Gastrocnemius medialis (tissue), 4 donors: ENCODE measurements around the gene MRFAP1. TPM values are rescaled to one million over a fixed set of nuclear protein-coding genes. Genes with fewer than 3 reads are reported as not detected.

ENCODE experiments used
- ATAC-seq, 2 donors: fragments of 150-250 bp; one replicate each; pipeline ENCODE4 v1.9.1; 2016
- DNase-seq, 2 donors: peaks; one replicate each; pipeline ENCODE4 v3.0.0-alpha.2; 2019
- H3K27ac ChIP-seq, 4 donors: fragments of 200-600 bp; sonication (generic); 1 replicate in 1 of 4; 2 replicates in 3 of 4; pipeline ENCODE4 v1.5.1; 2016 to 2018; ENCODE audit warnings: mild to moderate bottlenecking in 2 of 4, moderate library complexity in 1 of 4
- H3K27me3 ChIP-seq, 3 donors: fragments of 200-600 bp; sonication (generic) in 2 of 3; 1 replicate in 1 of 3; 2 replicates in 2 of 3; pipeline versions ENCODE4 v1.5.1 to v1.6.0; 2016 to 2019; ENCODE audit warnings: mild to moderate bottlenecking in 1 of 3, moderate library complexity in 1 of 3
- H3K36me3 ChIP-seq, 2 donors: fragments of 200-600 bp; sonication (generic) in 1 of 2; one replicate each; pipeline ENCODE4 v1.5.1; 2017 to 2018
- H3K4me1 ChIP-seq, 2 donors: fragments of 200-600 bp; sonication (generic) in 1 of 2; one replicate each; pipeline ENCODE4 v1.5.1; 2016 to 2017; ENCODE audit warnings: mild to moderate bottlenecking in 2 of 2
- H3K4me3 ChIP-seq, 4 donors: fragments of 200-600 bp; sonication (generic) in 3 of 4; 1 replicate in 1 of 4; 2 replicates in 3 of 4; pipeline ENCODE4 v1.5.1; 2016 to 2019; ENCODE audit warnings: mild to moderate bottlenecking in 2 of 4
- H3K9me3 ChIP-seq, 3 donors: fragments of 200-600 bp; sonication (generic) in 2 of 3; 1 replicate in 1 of 3; 2 replicates in 2 of 3; pipeline ENCODE4 v1.5.1; 2016 to 2019
- CTCF ChIP-seq, 5 experiments: fragments of 450-650 bp in 3 of 5; fragments of 200-600 bp in 2 of 5; sonication (generic) in 2 of 5; IDR thresholded peaks in 4 of 5; conservative IDR thresholded peaks in 1 of 5; 1 replicate in 4 of 5; 2 replicates in 1 of 5; pipeline ENCODE4 v1.5.1; 2016 to 2019; ENCODE audit warnings: antibody characterized with exemption in 5 of 5, mild to moderate bottlenecking in 3 of 5, moderate library complexity in 3 of 5
- POLR2A ChIP-seq, 2 donors: fragments of 450-650 bp; IDR thresholded peaks; one replicate each; pipeline ENCODE4 v1.6.1; 2017; ENCODE audit warnings: antibody characterized with exemption in 2 of 2, mild to moderate bottlenecking in 2 of 2, moderate library complexity in 2 of 2
- in situ Hi-C, 4 donors: fragments of 200-750 bp; cut with MboI; loops; one replicate each; pipeline versions ENCODE4 v1.15.0 to v1.8.0; 2017; ENCODE audit warnings: low sequenced_read_pairs in 4 of 4
- intact Hi-C: fragments of 100-400 bp; cut with DNase I; formaldehyde crosslinking; loops from one replicate; pipeline ENCODE4 v1.15.1; 2023; ENCODE audit warnings: low total_unique reads
- total RNA-seq, 4 donors: library from RNA; depleted of rRNA; stranded (reverse); fragments of >200 nt; gene quantifications; one replicate each; pipeline versions ENCODE4 v1.1.0 to v1.2.3, GENCODE V29; 2016

MRFAP1 gene
- total RNA-seq: 100 to 1,000 TPM; 180 to 281 (median 206) TPM

DNA sequence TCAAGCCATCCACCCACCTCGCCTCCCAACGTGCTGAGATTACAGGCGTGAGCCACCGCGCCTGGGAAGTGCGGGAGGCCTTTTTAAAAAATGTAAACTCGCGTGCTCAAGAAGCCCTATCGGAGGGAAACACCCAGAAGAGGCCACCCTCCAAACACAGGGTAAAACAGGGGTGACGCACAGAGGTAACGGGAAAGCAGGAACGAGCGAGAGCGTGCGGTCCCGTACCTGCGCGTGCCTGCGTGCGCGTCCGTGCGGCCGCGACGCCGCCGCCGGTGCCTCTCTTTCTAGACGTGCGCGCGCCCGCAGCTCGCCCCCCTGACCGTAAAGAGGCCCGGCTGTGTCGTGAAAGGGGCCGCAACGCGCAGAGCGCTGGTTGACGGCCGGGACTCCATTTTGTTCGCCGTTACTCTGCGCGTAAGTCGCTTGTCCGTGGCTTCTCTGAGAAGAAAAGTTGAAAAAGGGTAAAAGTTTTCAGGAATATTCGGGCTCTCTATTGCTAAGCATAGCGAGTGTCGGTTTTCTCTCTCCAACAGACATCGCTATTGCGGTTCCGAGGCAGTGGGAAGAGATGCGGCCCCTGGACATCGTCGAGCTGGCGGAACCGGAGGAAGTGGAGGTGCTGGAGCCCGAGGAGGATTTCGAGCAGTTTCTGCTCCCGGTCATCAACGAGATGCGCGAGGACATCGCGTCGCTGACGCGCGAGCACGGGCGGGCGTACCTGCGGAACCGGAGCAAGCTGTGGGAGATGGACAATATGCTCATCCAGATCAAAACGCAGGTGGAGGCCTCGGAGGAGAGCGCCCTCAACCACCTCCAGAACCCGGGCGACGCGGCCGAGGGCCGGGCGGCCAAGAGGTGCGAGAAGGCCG lies at the start of gene MRFAP1:
MRFAP1 (plus strand) TSS at position 394 of the 872 bp plus-strand sequence; CDS start at position 572, 178 bp downstream.
- Histone ChIP-seq H3K27ac (peak within 1 kb of the TSS; percentile 91 to 98 (median 94)), H3K36me3 (peaks cover 0 to 17% of the 10 kb centered on the region in 2 donors), H3K4me3 (peak within 1 kb of the TSS; percentile 75 to 99 (median 86)), H3K27me3 (no peaks in the 10 kb centered on the region), H3K9me3 (no peaks in the 10 kb centered on the region), H3K4me1 (peaks cover 35 to 48% of the 10 kb centered on the region in 2 donors)
- peak; percentile 85 to 93 for ATAC-seq
- peak; percentile 91 to 94 for DNase-seq
- peak in 1 of 5 experiments; percentile 23 for TF ChIP-seq CTCF (IDR thresholded peaks at IDR 0.05 in 4 of 5, conservative IDR thresholded peaks at IDR 0.05 in 1 of 5)
- TF ChIP-seq POLR2A (IDR thresholded peaks at IDR 0.05): peak; percentile 76 to 88
- in situ Hi-C loops (no loop called here), intact Hi-C loops (loop anchor here (1.0 to 5.0 kb wide), 5 partner anchors 34 to 269 kb away; partner anchors contain the start of genes KIAA0232, MAN2B2, MRFAP1L1 and TBC1D14)

DNA sequence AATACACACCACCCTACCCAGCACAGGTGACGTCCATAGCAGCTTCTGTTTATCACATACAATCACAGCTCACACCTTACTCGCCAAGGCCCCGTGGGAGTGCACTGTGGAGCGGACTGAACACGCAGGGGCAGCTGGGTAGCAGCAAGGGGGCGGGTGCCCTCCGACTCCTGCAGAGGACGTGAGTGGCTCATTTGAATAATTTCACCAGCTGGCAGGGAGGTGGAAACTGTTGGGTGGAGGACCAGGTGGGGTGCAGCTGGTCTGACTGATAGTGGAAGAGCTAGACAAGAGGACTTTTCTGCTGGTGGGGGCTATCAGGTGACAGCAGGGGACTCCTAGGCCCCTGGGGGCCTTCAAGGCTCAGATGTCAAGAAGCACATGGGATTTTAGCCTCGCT lies 49.2 kb upstream of the MRFAP1 start:
- Histone ChIP-seq H3K27me3 (peaks cover 0 to 9% (median 0%) of the 10 kb centered on the region in 3 donors), H3K4me1 (no peaks in the 10 kb centered on the region), H3K36me3 (no peaks in the 10 kb centered on the region), H3K9me3 (no peaks in the 10 kb centered on the region), H3K4me3 (no peak overlapping the region), H3K27ac (no peak overlapping the region)
- no peak for TF ChIP-seq POLR2A (IDR thresholded peaks at IDR 0.05)
- TF ChIP-seq CTCF (IDR thresholded peaks at IDR 0.05 in 4 of 5, conservative IDR thresholded peaks at IDR 0.05 in 1 of 5): no peak
- ATAC-seq: no peak
- in situ Hi-C loops (no loop called here), intact Hi-C loops (no loop called here)
- no peak for DNase-seq

DNA sequence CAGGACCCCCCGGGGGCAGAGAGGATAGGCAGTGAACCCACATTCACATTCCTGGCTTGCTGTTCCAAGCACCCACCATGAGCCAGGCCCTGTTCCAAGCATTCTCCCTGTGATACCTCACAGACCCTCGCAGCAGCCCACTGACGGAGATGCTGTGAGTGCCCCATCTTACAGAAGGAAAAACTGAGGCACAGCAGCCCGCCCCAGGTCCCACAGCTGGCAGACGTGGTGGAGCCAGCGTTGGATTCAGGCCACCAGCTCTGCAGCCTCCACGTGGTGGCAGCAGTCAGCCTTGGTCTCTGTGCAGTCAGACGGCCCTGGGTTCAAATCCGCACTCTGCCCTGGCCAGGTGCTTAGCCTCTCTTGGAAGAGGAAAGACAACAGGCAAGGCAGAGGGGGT lies 48.7 kb upstream of the MRFAP1 start:
- DNase-seq (no peak), ATAC-seq (no peak)
- Histone ChIP-seq H3K27ac (no peak overlapping the region), H3K27me3 (peaks cover 0 to 9% (median 0%) of the 10 kb centered on the region in 3 donors), H3K36me3 (no peaks in the 10 kb centered on the region), H3K9me3 (no peaks in the 10 kb centered on the region), H3K4me1 (no peaks in the 10 kb centered on the region), H3K4me3 (no peak overlapping the region)
- intact Hi-C loops: no loop called here
- TF ChIP-seq CTCF (IDR thresholded peaks at IDR 0.05 in 4 of 5, conservative IDR thresholded peaks at IDR 0.05 in 1 of 5) (no peak), POLR2A (IDR thresholded peaks at IDR 0.05) (no peak)
- in situ Hi-C loops: no loop called here

DNA sequence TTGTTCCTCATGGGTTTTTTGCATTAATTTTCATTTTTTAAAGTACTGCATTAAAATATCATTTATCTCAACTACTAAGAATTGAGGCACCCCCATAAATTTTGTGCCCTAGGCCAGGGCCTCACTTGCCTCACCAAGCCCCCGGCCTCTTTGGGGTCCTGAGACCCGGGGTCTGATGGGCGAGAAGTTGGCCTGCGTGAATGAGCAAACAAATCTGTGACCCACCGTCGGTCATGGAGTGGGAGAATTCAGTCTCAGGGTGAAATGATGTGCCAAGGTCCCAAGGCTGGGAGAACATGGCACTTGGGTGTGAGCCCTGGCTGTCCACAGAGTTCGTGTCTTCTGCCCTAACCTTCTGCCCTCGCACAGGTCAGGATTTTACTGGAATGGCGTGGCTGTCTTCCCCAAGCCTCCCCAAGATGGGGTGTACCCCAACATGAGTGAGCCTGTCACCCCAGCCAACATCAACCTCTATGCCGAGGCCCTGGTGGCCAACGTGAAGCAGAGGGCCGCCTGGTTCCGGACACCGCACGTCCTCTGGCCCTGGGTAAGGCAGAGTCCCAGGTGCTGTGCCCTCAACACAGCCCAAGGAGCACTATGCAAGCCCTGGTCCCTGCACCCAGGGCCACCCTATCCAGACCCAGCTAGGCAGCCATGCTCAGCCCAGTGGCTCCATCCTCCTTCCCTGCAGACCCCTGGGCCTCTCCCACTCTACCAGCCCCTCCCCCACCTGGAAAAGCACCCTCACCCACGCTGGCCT lies 47.5 kb upstream of the MRFAP1 start:
- ATAC-seq: no peak
- Histone ChIP-seq H3K4me3 (no peak overlapping the region), H3K27me3 (peaks cover 0 to 9% (median 0%) of the 10 kb centered on the region in 3 donors), H3K27ac (no peak overlapping the region), H3K36me3 (no peaks in the 10 kb centered on the region), H3K9me3 (no peaks in the 10 kb centered on the region), H3K4me1 (no peaks in the 10 kb centered on the region)
- in situ Hi-C loops: no loop called here
- no peak for DNase-seq
- TF ChIP-seq CTCF (IDR thresholded peaks at IDR 0.05 in 4 of 5, conservative IDR thresholded peaks at IDR 0.05 in 1 of 5) (no peak), POLR2A (IDR thresholded peaks at IDR 0.05) (no peak)
- intact Hi-C loops: no loop called here
